Karpas-422 (cell line): ENCODE data around the gene KRTAP5-10. TPM values are rescaled to one million over a fixed set of nuclear protein-coding genes. Genes with fewer than 3 reads are reported as not detected.

ENCODE experiments used
- DNase-seq: peaks from one replicate; pipeline ENCODE4 v3.0.0-alpha.2; 2015
- H2AFZ ChIP-seq: fragments of 200-600 bp; sonication (generic); 2 replicates; pipeline ENCODE4 v1.6.1; 2014; ENCODE audit warnings: antibody characterized with exemption, low read length, mixed read lengths
- H3K27ac ChIP-seq: fragments of 200-600 bp; sonication (generic); 2 replicates; pipeline ENCODE4 v1.5.1; 2014; ENCODE audit warnings: mild to moderate bottlenecking, low read length, moderate library complexity
- H3K27me3 ChIP-seq: fragments of 200-600 bp; sonication (generic); 2 replicates; pipeline ENCODE4 v1.6.1; 2014; ENCODE audit warnings: low read length, mixed read lengths
- H3K36me3 ChIP-seq: fragments of 200-600 bp; sonication (generic); 2 replicates; pipeline ENCODE4 v1.6.1; 2014; ENCODE audit warnings: low read length, mixed read lengths; ENCODE audit not compliant: insufficient read depth
- H3K4me1 ChIP-seq: fragments of 200-600 bp; sonication (generic); 2 replicates; pipeline ENCODE4 v1.6.1; 2014; ENCODE audit warnings: mild to moderate bottlenecking, low read length, mixed read lengths
- H3K4me2 ChIP-seq: fragments of 200-600 bp; sonication (generic); 2 replicates; pipeline ENCODE4 v1.6.1; 2014; ENCODE audit warnings: low read length, low read depth, mild to moderate bottlenecking; ENCODE audit not compliant: poor library complexity, severe bottlenecking
- H3K4me3 ChIP-seq: fragments of 200-600 bp; sonication (generic); 2 replicates; pipeline ENCODE4 v1.5.1; 2014; ENCODE audit warnings: mild to moderate bottlenecking, antibody characterized with exemption, low read length, mixed read lengths
- H3K79me2 ChIP-seq: fragments of 200-600 bp; sonication (generic); 2 replicates; pipeline ENCODE4 v1.6.1; 2014; ENCODE audit warnings: mild to moderate bottlenecking, low read length, mixed read lengths
- H3K9ac ChIP-seq: fragments of 200-600 bp; sonication (generic); 2 replicates; pipeline ENCODE4 v1.6.0; 2014; ENCODE audit warnings: low read length
- H3K9me2 ChIP-seq: fragments of 200-600 bp; sonication (generic), shearing (Covaris generic); replicated peaks from 2 replicates; pipeline ENCODE4 v1.6.0; 2014; ENCODE audit warnings: mild to moderate bottlenecking, low read length, moderate library complexity; ENCODE audit not compliant: insufficient read depth
- H3K9me3 ChIP-seq: fragments of 300-700, 200-600 bp; sonication (generic); 2 replicates; pipeline ENCODE4 v1.6.1; 2014; ENCODE audit warnings: low read length, mixed read lengths
- H4K20me1 ChIP-seq: fragments of 200-600 bp; sonication (generic); 2 replicates; pipeline ENCODE4 v1.6.1; 2014; ENCODE audit warnings: mild to moderate bottlenecking, antibody characterized with exemption, low read length, low read depth; ENCODE audit not compliant: insufficient read depth
- total RNA-seq: library from RNA; depleted of rRNA; stranded (reverse); fragments of >200 nt; shearing (Covaris generic); gene quantifications from 2 replicates; pipeline ENCODE4 v1.2.3, GENCODE V29; 2014; ENCODE audit warnings: low replicate concordance

Gene KRTAP5-10
- total RNA-seq, 1 experiment from 2014 or later, result not detected

- no peaks in the 10 kb centered on the region for H3K9me3 ChIP-seq
- H3K4me2 ChIP-seq, result no peak overlapping the region
- no peaks in the 10 kb centered on the region for H3K79me2 ChIP-seq
- H3K36me3 ChIP-seq, result no peaks in the 10 kb centered on the region
- no peaks in the 10 kb centered on the region for H3K4me1 ChIP-seq
- no peak overlapping the region for H3K27ac ChIP-seq
- H3K4me3 ChIP-seq, result no peak overlapping the region
- no peak overlapping the region for H3K9ac ChIP-seq
- H4K20me1 ChIP-seq, result no peaks in the 10 kb centered on the region
- peak; percentile 24 for DNase-seq
- H3K27me3 ChIP-seq, result no peaks in the 10 kb centered on the region
- H3K9me2 ChIP-seq, result no peaks in the 10 kb centered on the region
- H2AFZ ChIP-seq, result no peak overlapping the region
Observed at GRCh38 chr11:71548716-71549151, 16.6 kb upstream of the KRTAP5-10 start.

GRCh38 chr11:71551711-71552110 is 13.7 kb upstream of the KRTAP5-10 start:
- Histone ChIP-seq H3K9ac (no peak overlapping the region), H3K79me2 (no peaks in the 10 kb centered on the region), H3K9me2 (no peaks in the 10 kb centered on the region), H2AFZ (no peak overlapping the region), H3K27me3 (no peaks in the 10 kb centered on the region), H3K9me3 (no peaks in the 10 kb centered on the region), H3K36me3 (no peaks in the 10 kb centered on the region), H4K20me1 (no peaks in the 10 kb centered on the region), H3K4me2 (no peak overlapping the region), H3K4me1 (no peaks in the 10 kb centered on the region), H3K4me3 (no peak overlapping the region), H3K27ac (no peak overlapping the region)
- DNase-seq, result peak; percentile 9

- H3K27ac ChIP-seq, result no peak overlapping the region
- no peaks in the 10 kb centered on the region for H3K9me3 ChIP-seq
- no peak overlapping the region for H2AFZ ChIP-seq
- H3K36me3 ChIP-seq, result no peaks in the 10 kb centered on the region
- H3K4me2 ChIP-seq, result no peak overlapping the region
- H3K79me2 ChIP-seq, result no peaks in the 10 kb centered on the region
- H3K9ac ChIP-seq, result no peak overlapping the region
- no peaks in the 10 kb centered on the region for H3K27me3 ChIP-seq
- H4K20me1 ChIP-seq, result no peaks in the 10 kb centered on the region
- H3K4me3 ChIP-seq, result no peak overlapping the region
- H3K9me2 ChIP-seq, result no peaks in the 10 kb centered on the region
- peak; percentile 19 for DNase-seq
- H3K4me1 ChIP-seq, result no peaks in the 10 kb centered on the region
Observed at GRCh38 chr11:71554996-71555395, 10.4 kb upstream of the KRTAP5-10 start.

- Histone ChIP-seq H3K9me2 (no peaks in the 10 kb centered on the region), H3K4me3 (no peak overlapping the region), H3K4me1 (no peaks in the 10 kb centered on the region), H3K27ac (no peak overlapping the region), H3K27me3 (no peaks in the 10 kb centered on the region), H3K79me2 (no peaks in the 10 kb centered on the region), H3K4me2 (no peak overlapping the region), H3K9ac (no peak overlapping the region), H3K9me3 (no peaks in the 10 kb centered on the region), H3K36me3 (no peaks in the 10 kb centered on the region), H2AFZ (no peak overlapping the region), H4K20me1 (no peaks in the 10 kb centered on the region)
- peak; percentile 20 for DNase-seq
Observed at GRCh38 chr11:71555508-71555907, 9.9 kb upstream of the KRTAP5-10 start.

GRCh38 chr11:71556018-71556417 is 9.3 kb upstream of the KRTAP5-10 start:
- Histone ChIP-seq H3K27ac (no peak overlapping the region), H3K9me3 (no peaks in the 10 kb centered on the region), H3K9ac (no peak overlapping the region), H3K4me3 (no peak overlapping the region), H3K4me2 (no peak overlapping the region), H3K4me1 (no peaks in the 10 kb centered on the region), H3K36me3 (no peaks in the 10 kb centered on the region), H3K27me3 (no peaks in the 10 kb centered on the region), H3K79me2 (no peaks in the 10 kb centered on the region), H2AFZ (no peak overlapping the region), H3K9me2 (no peaks in the 10 kb centered on the region), H4K20me1 (no peaks in the 10 kb centered on the region)
- DNase-seq, result no peak

- no peaks in the 10 kb centered on the region for H3K9me2 ChIP-seq
- H3K79me2 ChIP-seq, result no peaks in the 10 kb centered on the region
- no peaks in the 10 kb centered on the region for H3K36me3 ChIP-seq
- peak; percentile 9 for DNase-seq
- no peaks in the 10 kb centered on the region for H3K9me3 ChIP-seq
- H3K27ac ChIP-seq, result no peak overlapping the region
- no peaks in the 10 kb centered on the region for H3K4me1 ChIP-seq
- no peaks in the 10 kb centered on the region for H4K20me1 ChIP-seq
- no peak overlapping the region for H3K9ac ChIP-seq
- H3K4me3 ChIP-seq, result no peak overlapping the region
- no peak overlapping the region for H2AFZ ChIP-seq
- H3K4me2 ChIP-seq, result no peak overlapping the region
- H3K27me3 ChIP-seq, result no peaks in the 10 kb centered on the region
Observed at GRCh38 chr11:71557257-71557656, 8.1 kb upstream of the KRTAP5-10 start.

- no peak for DNase-seq
- no peaks in the 10 kb centered on the region for H3K36me3 ChIP-seq
- no peak overlapping the region for H3K27ac ChIP-seq
- no peaks in the 10 kb centered on the region for H3K27me3 ChIP-seq
- H3K9me3 ChIP-seq, result no peaks in the 10 kb centered on the region
- no peaks in the 10 kb centered on the region for H3K79me2 ChIP-seq
- no peak overlapping the region for H2AFZ ChIP-seq
- H3K4me1 ChIP-seq, result no peaks in the 10 kb centered on the region
- no peaks in the 10 kb centered on the region for H4K20me1 ChIP-seq
- H3K9ac ChIP-seq, result no peak overlapping the region
- H3K9me2 ChIP-seq, result no peaks in the 10 kb centered on the region
- no peak overlapping the region for H3K4me2 ChIP-seq
- H3K4me3 ChIP-seq, result no peak overlapping the region
Observed at GRCh38 chr11:71558996-71559395, 6.4 kb upstream of the KRTAP5-10 start.

GRCh38 chr11:71562120-71562519 is 3.2 kb upstream of the KRTAP5-10 start:
- Histone ChIP-seq H3K79me2 (no peaks in the 10 kb centered on the region), H3K9me3 (no peaks in the 10 kb centered on the region), H3K4me2 (no peak overlapping the region), H3K9ac (no peak overlapping the region), H3K36me3 (no peaks in the 10 kb centered on the region), H3K4me3 (no peak overlapping the region), H4K20me1 (no peaks in the 10 kb centered on the region), H2AFZ (no peak overlapping the region), H3K9me2 (no peaks in the 10 kb centered on the region), H3K4me1 (no peaks in the 10 kb centered on the region), H3K27me3 (no peaks in the 10 kb centered on the region), H3K27ac (no peak overlapping the region)
- no peak for DNase-seq

- Histone ChIP-seq H2AFZ (no peak overlapping the region), H3K4me3 (no peak overlapping the region), H3K4me1 (no peaks in the 10 kb centered on the region), H3K4me2 (no peak overlapping the region), H4K20me1 (no peaks in the 10 kb centered on the region), H3K27me3 (no peaks in the 10 kb centered on the region), H3K27ac (no peak overlapping the region), H3K9me3 (no peaks in the 10 kb centered on the region), H3K36me3 (no peaks in the 10 kb centered on the region), H3K9ac (no peak overlapping the region), H3K9me2 (no peaks in the 10 kb centered on the region), H3K79me2 (no peaks in the 10 kb centered on the region)
- peak; percentile 72 for DNase-seq
Observed at GRCh38 chr11:71563406-71563805, 2.0 kb upstream of the KRTAP5-10 start.
